OCI-LY7 (cell line): ENCODE data around the gene TBC1D10A.

Experiments
- EZH2phosphoT487 ChIP-seq: fragments of 200-600 bp; sonication (generic); IDR thresholded peaks from 2 replicates; pipeline ENCODE4 v1.6.1; 2018; ENCODE audit warnings: low read depth, borderline replicate concordance, mild to moderate bottlenecking, mixed run types, antibody characterized with exemption, low read length, moderate library complexity, mixed read lengths
- TF ChIP-seq, protein P1 (sequence below): fragments of 200-600 bp; sonication (generic); conservative IDR thresholded peaks from 2 replicates; pipeline ENCODE4 v1.5.1; 2014; ENCODE audit warnings: mild to moderate bottlenecking, antibody characterized with exemption, low read length, moderate library complexity, mixed read lengths

DNA sequence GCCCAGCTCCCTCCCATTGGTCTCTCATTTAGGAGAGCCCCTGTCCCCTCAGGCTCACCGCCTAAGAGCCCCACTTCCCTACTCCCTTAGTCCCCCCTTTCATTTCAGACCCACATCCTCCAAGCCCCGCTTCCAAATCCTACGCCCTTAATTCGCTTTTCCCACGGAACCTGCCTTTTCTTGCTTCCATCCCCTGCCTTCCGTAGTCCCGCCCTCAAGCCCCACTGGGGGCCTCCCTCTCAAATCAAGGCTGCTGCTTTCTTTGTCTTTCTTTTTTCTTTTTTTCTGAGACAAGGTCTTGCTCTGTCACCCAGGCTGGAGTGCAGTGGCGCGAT, 30.5 kb upstream of the TBC1D10A start:
- TF ChIP-seq, protein P1, sequence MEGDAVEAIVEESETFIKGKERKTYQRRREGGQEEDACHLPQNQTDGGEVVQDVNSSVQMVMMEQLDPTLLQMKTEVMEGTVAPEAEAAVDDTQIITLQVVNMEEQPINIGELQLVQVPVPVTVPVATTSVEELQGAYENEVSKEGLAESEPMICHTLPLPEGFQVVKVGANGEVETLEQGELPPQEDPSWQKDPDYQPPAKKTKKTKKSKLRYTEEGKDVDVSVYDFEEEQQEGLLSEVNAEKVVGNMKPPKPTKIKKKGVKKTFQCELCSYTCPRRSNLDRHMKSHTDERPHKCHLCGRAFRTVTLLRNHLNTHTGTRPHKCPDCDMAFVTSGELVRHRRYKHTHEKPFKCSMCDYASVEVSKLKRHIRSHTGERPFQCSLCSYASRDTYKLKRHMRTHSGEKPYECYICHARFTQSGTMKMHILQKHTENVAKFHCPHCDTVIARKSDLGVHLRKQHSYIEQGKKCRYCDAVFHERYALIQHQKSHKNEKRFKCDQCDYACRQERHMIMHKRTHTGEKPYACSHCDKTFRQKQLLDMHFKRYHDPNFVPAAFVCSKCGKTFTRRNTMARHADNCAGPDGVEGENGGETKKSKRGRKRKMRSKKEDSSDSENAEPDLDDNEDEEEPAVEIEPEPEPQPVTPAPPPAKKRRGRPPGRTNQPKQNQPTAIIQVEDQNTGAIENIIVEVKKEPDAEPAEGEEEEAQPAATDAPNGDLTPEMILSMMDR = no peak
- no peak for TF ChIP-seq EZH2phosphoT487
